H1 (cell line): ENCODE data around the gene TFAP2A. TPM values are rescaled to one million over a fixed set of nuclear protein-coding genes. Genes with fewer than 3 reads are reported as not detected.

Source experiments
- CTCF ChIA-PET: fragments of 300-600 bp; sonication (Branson Sonifier 250); formaldehyde crosslinking; loops from one replicate; lab custom pipeline; 2021; ENCODE audit not compliant: partially characterized antibody; lab: Charles Lee
- POLR2A ChIA-PET: fragments of 300-600 bp; sonication (Branson Sonifier 250); formaldehyde crosslinking; loops from one replicate; lab custom pipeline; 2021; ENCODE audit warnings: inconsistent platforms; ENCODE audit not compliant: partially characterized antibody; lab: Charles Lee
- DNase-seq, 2 experiments: peaks; one replicate each; pipeline versions ENCODE4 v3.0.0 to v3.0.0-alpha.2; 2010 to 2022; ENCODE audit warnings: low spot score in 2 of 2, low read depth in 1 of 2, mixed read lengths in 1 of 2
- FAIRE-seq: peaks from 2 replicates; lab custom pipeline; 2011; peaks lifted over from hg19 to GRCh38; lab: Jason Lieb, UNC
- H2AFZ ChIP-seq: 2 replicates; pipeline ENCODE4 v1.8.1; 2012; ENCODE audit warnings: low read length, inconsistent platforms
- H2AK5ac ChIP-seq: 2 replicates; pipeline ENCODE4 v1.6.1; 2013; ENCODE audit warnings: low read depth, low read length
- H2BK120ac ChIP-seq: replicated peaks from 2 replicates; pipeline ENCODE3; 2013; ENCODE audit warnings: low read depth, low read length, inconsistent platforms
- H2BK12ac ChIP-seq: 2 replicates; pipeline ENCODE4 v1.6.1; 2013; ENCODE audit warnings: low read depth, low read length
- H2BK15ac ChIP-seq: 2 replicates; pipeline ENCODE4 v1.6.1; 2013; ENCODE audit warnings: low read length
- H2BK20ac ChIP-seq: 2 replicates; pipeline ENCODE4 v1.6.1; 2013; ENCODE audit warnings: low read length
- H2BK5ac ChIP-seq: 2 replicates; pipeline ENCODE4 v1.6.1; 2013; ENCODE audit warnings: low read depth, low read length
- H3K14ac ChIP-seq: 2 replicates; pipeline ENCODE4 v1.6.1; 2013; ENCODE audit warnings: inconsistent platforms; ENCODE audit not compliant: insufficient read length
- H3K18ac ChIP-seq: 2 replicates; pipeline ENCODE4 v1.6.1; 2013; ENCODE audit warnings: low read length; ENCODE audit errors: extremely low read depth
- H3K23ac ChIP-seq: 2 replicates; pipeline ENCODE4 v1.6.1; 2013; ENCODE audit warnings: inconsistent platforms; ENCODE audit not compliant: insufficient read length
- H3K23me2 ChIP-seq: 2 replicates; pipeline ENCODE4 v1.6.1; 2013; ENCODE audit warnings: low read depth, low read length
- H3K27ac ChIP-seq: 2 replicates; pipeline ENCODE4 v1.6.1; 2011; ENCODE audit warnings: low read depth, low read length, inconsistent platforms
- H3K27me3 ChIP-seq, 4 experiments: replicated peaks in 1 of 4; 1 replicate in 1 of 4; 2 replicates in 3 of 4; pipeline versions ENCODE4 v1.6.1 to v1.8.1; 2011 to 2013; ENCODE audit warnings: low read length in 3 of 4, mild to moderate bottlenecking in 3 of 4, inconsistent platforms in 2 of 4, mixed read lengths in 2 of 4, moderate library complexity in 1 of 4; ENCODE audit not compliant: control insufficient read depth in 3 of 4, insufficient read depth in 3 of 4; ENCODE audit errors: extremely low read depth in 1 of 4
- H3K36me3 ChIP-seq, 4 experiments: 2 replicates each; pipeline versions ENCODE4 v1.6.1 to v1.8.1; 2011 to 2013; ENCODE audit warnings: mild to moderate bottlenecking in 4 of 4, low read length in 3 of 4, moderate library complexity in 2 of 4, control low read depth in 1 of 4, inconsistent platforms in 1 of 4; ENCODE audit not compliant: insufficient read depth in 4 of 4, control insufficient read depth in 2 of 4
- H3K4ac ChIP-seq: replicated peaks from 2 replicates; pipeline ENCODE3; 2013; ENCODE audit warnings: low read length, low read depth, mixed read lengths, inconsistent platforms; ENCODE audit not compliant: insufficient read length
- H3K4me1 ChIP-seq, 4 experiments: replicated peaks in 1 of 4; 1 replicate in 1 of 4; 2 replicates in 3 of 4; pipeline versions ENCODE4 v1.6.1 to v1.8.1; 2011 to 2013; ENCODE audit warnings: low read length in 3 of 4, inconsistent platforms in 2 of 4, mixed read lengths in 1 of 4; ENCODE audit not compliant: insufficient read depth in 4 of 4, control insufficient read depth in 3 of 4
- H3K4me2 ChIP-seq, 2 experiments: 2 replicates each; pipeline versions ENCODE4 v1.6.1 to v1.8.1; 2011 to 2013; ENCODE audit warnings: low read depth in 2 of 2, low read length in 2 of 2, control low read depth in 1 of 2, inconsistent platforms in 1 of 2, mild to moderate bottlenecking in 1 of 2; ENCODE audit not compliant: insufficient read depth in 1 of 2
- H3K4me3 ChIP-seq, 4 experiments: fragments of 200-600, 300-600 bp in 1 of 4; sonication (generic), shearing (Covaris generic), sonication (Bioruptor Twin) in 1 of 4; 2 replicates each; pipeline versions ENCODE4 v1.5.1 to v1.8.1; 2011 to 2016; ENCODE audit warnings: low read length in 4 of 4, low read depth in 3 of 4, control low read depth in 2 of 4, inconsistent platforms in 2 of 4, mild to moderate bottlenecking in 2 of 4, mixed read lengths in 1 of 4, moderate library complexity in 1 of 4; ENCODE audit not compliant: insufficient read depth in 2 of 4; ENCODE audit errors: extremely low read depth in 1 of 4
- H3K56ac ChIP-seq: replicated peaks from 2 replicates; pipeline ENCODE3; 2013; ENCODE audit warnings: low read depth, mild to moderate bottlenecking, mixed read lengths, low read length, inconsistent platforms; ENCODE audit not compliant: insufficient read length
- H3K79me1 ChIP-seq: 2 replicates; pipeline ENCODE4 v1.6.1; 2013; ENCODE audit warnings: low read depth, low read length, control low read depth
- H3K79me2 ChIP-seq, 2 experiments: 2 replicates each; pipeline versions ENCODE4 v1.6.1 to v1.8.1; 2012 to 2013; ENCODE audit warnings: low read length in 2 of 2, mild to moderate bottlenecking in 2 of 2, inconsistent platforms in 1 of 2; ENCODE audit not compliant: insufficient read depth in 2 of 2, control insufficient read depth in 1 of 2
- H3K9ac ChIP-seq, 4 experiments: replicated peaks in 1 of 4; 1 replicate in 1 of 4; 2 replicates in 3 of 4; pipeline versions ENCODE4 v1.6.1 to v1.8.1; 2011 to 2013; ENCODE audit warnings: low read depth in 3 of 4, low read length in 3 of 4, control low read depth in 2 of 4, mild to moderate bottlenecking in 2 of 4, moderate library complexity in 2 of 4, inconsistent platforms in 1 of 4; ENCODE audit errors: extremely low read depth in 1 of 4
- H3K9me3 ChIP-seq, 2 experiments: 2 replicates each; pipeline versions ENCODE4 v1.6.1 to v1.8.1; 2012 to 2013; ENCODE audit warnings: mild to moderate bottlenecking in 2 of 2, moderate library complexity in 2 of 2, control low read depth in 1 of 2, inconsistent platforms in 1 of 2, low read depth in 1 of 2, low read length in 1 of 2, mixed read lengths in 1 of 2; ENCODE audit not compliant: insufficient read depth in 2 of 2
- H4K20me1 ChIP-seq, 2 experiments: replicated peaks in 1 of 2; 2 replicates each; pipeline versions ENCODE3 to v1.8.1; 2011 to 2013; ENCODE audit warnings: inconsistent platforms in 2 of 2, low read length in 2 of 2, mild to moderate bottlenecking in 1 of 2; ENCODE audit not compliant: insufficient read depth in 2 of 2, control insufficient read depth in 1 of 2
- H4K5ac ChIP-seq: 2 replicates; pipeline ENCODE4 v1.6.1; 2013; ENCODE audit warnings: low read length, low read depth, mixed read lengths, inconsistent platforms; ENCODE audit not compliant: insufficient read length
- H4K8ac ChIP-seq: 2 replicates; pipeline ENCODE4 v1.8.0; 2013; ENCODE audit warnings: mild to moderate bottlenecking, moderate library complexity, low read length, inconsistent platforms; ENCODE audit not compliant: insufficient read depth; ENCODE audit errors: extremely low read depth
- H4K91ac ChIP-seq: replicated peaks from 2 replicates; pipeline ENCODE3; 2013; ENCODE audit warnings: low read length, mixed read lengths, inconsistent platforms; ENCODE audit not compliant: insufficient read length
- BCL11A ChIP-seq, 2 experiments: IDR thresholded peaks; one replicate each; pipeline ENCODE4 v1.6.1; 2011; ENCODE audit warnings: low read depth in 2 of 2, low read length in 2 of 2, mild to moderate bottlenecking in 2 of 2
- CBX8 ChIP-seq: fragments of 300-800, 300-1000 bp; sonication (generic); IDR thresholded peaks from 2 replicates; pipeline ENCODE4 v1.7.1; 2016; ENCODE audit warnings: low read depth, low read length, borderline replicate concordance
- CHD1 ChIP-seq: IDR thresholded peaks from 2 replicates; pipeline ENCODE4 v1.6.1; 2012; ENCODE audit warnings: low read depth, low read length, improper control_type of control experiment
- CTBP2 ChIP-seq: IDR thresholded peaks from 2 replicates; pipeline ENCODE4 v1.7.0; 2011; ENCODE audit warnings: borderline replicate concordance, mild to moderate bottlenecking, moderate library complexity, mixed read lengths, low read length; ENCODE audit not compliant: insufficient read depth, insufficient read length
- EP300 ChIP-seq, 2 experiments: IDR thresholded peaks; 1 replicate in 1 of 2; 2 replicates in 1 of 2; pipeline ENCODE4 v1.6.1; 2011 to 2012; ENCODE audit warnings: low read depth in 2 of 2, low read length in 2 of 2, mild to moderate bottlenecking in 2 of 2, borderline replicate concordance in 1 of 2, inconsistent platforms in 1 of 2, moderate library complexity in 1 of 2
- EZH2 ChIP-seq: fragments of 200-600 bp; sonication (generic); IDR thresholded peaks from 2 replicates; pipeline ENCODE4 v1.7.1; 2012; ENCODE audit warnings: low read depth, mild to moderate bottlenecking, moderate library complexity, low read length, inconsistent platforms; ENCODE audit not compliant: severe bottlenecking
- JUND ChIP-seq: IDR thresholded peaks from 2 replicates; pipeline ENCODE4 v1.6.1; 2011; ENCODE audit warnings: mild to moderate bottlenecking, improper control_type of control experiment, low read length
- KDM5A ChIP-seq: fragments of 200-600 bp; IDR thresholded peaks from 2 replicates; pipeline ENCODE4 v1.7.1; 2012; ENCODE audit warnings: mild to moderate bottlenecking, low read length, inconsistent platforms, mixed read lengths
- POLR2A ChIP-seq, 2 experiments: IDR thresholded peaks; 1 replicate in 1 of 2; 2 replicates in 1 of 2; pipeline ENCODE4 v1.6.1; 2011; ENCODE audit warnings: low read depth in 2 of 2, low read length in 2 of 2, mild to moderate bottlenecking in 2 of 2; ENCODE audit errors: control extremely low read depth in 1 of 2
- RAD21 ChIP-seq, 2 experiments: IDR thresholded peaks in 1 of 2; conservative IDR thresholded peaks in 1 of 2; 2 replicates each; pipeline ENCODE4 v1.6.1; 2011; ENCODE audit warnings: low read depth in 2 of 2, low read length in 2 of 2, improper control_type of control experiment in 1 of 2, inconsistent platforms in 1 of 2, mild to moderate bottlenecking in 1 of 2, moderate library complexity in 1 of 2
- SIRT6 ChIP-seq: IDR thresholded peaks from one replicate; pipeline ENCODE4 v1.7.1; 2012; ENCODE audit warnings: low read length, inconsistent platforms
- TAF1 ChIP-seq: IDR thresholded peaks from 2 replicates; pipeline ENCODE4 v1.6.1; 2011; ENCODE audit warnings: mild to moderate bottlenecking, low read depth, low read length
- TAF7 ChIP-seq: optimal IDR thresholded peaks from 2 replicates; pipeline ENCODE3; 2011; ENCODE audit warnings: low read depth, mild to moderate bottlenecking, inconsistent platforms, low read length, moderate library complexity, borderline replicate concordance
- YY1 ChIP-seq: IDR thresholded peaks from 2 replicates; pipeline ENCODE4 v1.6.1; 2011; ENCODE audit warnings: low read depth, mild to moderate bottlenecking, low read length
- ZNF274 ChIP-seq: IDR thresholded peaks from 2 replicates; pipeline ENCODE4 v1.7.0; 2012; ENCODE audit warnings: low read length, borderline replicate concordance; ENCODE audit errors: extremely low read depth
- WGBS, 2 experiments: shearing (Covaris generic) in 1 of 2; methylation state at CpG; one replicate each; pipeline versions ENCODE4 v1.1.6 to v1.1.7; 2013 to 2015; ENCODE audit warnings: low lambda C conversion rate in 2 of 2, mixed read lengths in 2 of 2, inconsistent platforms in 1 of 2, low coverage in 1 of 2, missing lambda C conversion rate in 1 of 2; ENCODE audit not compliant: insufficient replicate concordance in 2 of 2, insufficient coverage in 1 of 2, insufficient read length in 1 of 2; ENCODE audit errors: extremely low coverage in 1 of 2, missing lambda C conversion rate in 1 of 2; 5-methylcytosine and 5-hydroxymethylcytosine counted together
- polyA plus RNA-seq, 7 experiments: library from polyadenylated mRNA; depleted of rRNA in 3 of 7; stranded (reverse) in 5 of 7; unstranded in 2 of 7; fragments of >200 nt in 5 of 7; fragments of 200-250 nt in 2 of 7; gene quantifications; 1 replicate in 5 of 7; 2 replicates in 1 of 7; 4 replicates in 1 of 7; pipeline versions ENCODE4 v1.2.1 to v1.2.3, GENCODE V29; 2011 to 2013; ENCODE audit warnings: missing spikeins in 2 of 7, mixed read lengths in 2 of 7
- total RNA-seq: library from RNA; stranded (reverse); fragmentation: NEBNext Ultra II Directional; extraction: Animal tissue kit (Norgen Biotek cat#: 25700); gene quantifications from 2 replicates; pipeline ENCODE4 v1.2.1, GENCODE V29; 2021

The TFAP2A gene
- total and polyA plus RNA-seq, 2 of the 8 experiments (the other 6 are each of a cell fraction or from before 2014, with no cell fraction given) = 0.23 TPM; not detected in 1

DNA sequence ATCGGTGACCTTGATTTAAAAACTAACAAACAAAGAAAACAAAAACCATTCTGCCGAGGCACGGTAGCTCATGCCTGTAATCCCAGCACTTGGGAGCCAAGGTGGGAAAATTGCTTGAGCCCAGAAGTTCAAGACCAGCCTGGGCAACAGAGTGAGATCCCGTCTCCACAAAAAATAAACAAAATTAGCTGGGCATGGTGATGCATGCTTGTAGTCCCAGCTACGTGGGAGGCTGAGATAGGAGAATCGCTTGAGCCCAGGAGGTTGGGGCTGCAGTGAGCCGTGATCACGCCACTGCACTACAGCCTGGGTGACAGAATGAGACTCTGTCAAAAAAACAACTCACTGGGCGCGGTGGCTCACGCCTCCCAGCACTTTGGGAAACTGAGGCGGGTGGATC lies 48.2 kb upstream of the TFAP2A start:
- POLR2A ChIA-PET = no interaction called here
- Histone ChIP-seq H3K27ac (no peak overlapping the region), H3K23ac (no peak overlapping the region), H3K9me3 (no peaks in the 10 kb centered on the region), H3K14ac (no peak overlapping the region), H3K9ac (no peak overlapping the region), H4K91ac (no peak overlapping the region), H3K4ac (no peak overlapping the region), H2BK15ac (no peak overlapping the region), H3K4me3 (no peak overlapping the region), H3K27me3 (no peaks in the 10 kb centered on the region), H4K5ac (no peak overlapping the region), H2BK5ac (no peak overlapping the region), H3K23me2 (no peaks in the 10 kb centered on the region; the same call in 1 of the 2 replicates), H3K36me3 (no peaks in the 10 kb centered on the region), H2AFZ (no peak overlapping the region), H3K4me1 (peaks cover 0 to 5% (median 4%) of the 10 kb centered on the region in 4 experiments; a peak in 5 of 7 replicates), H3K18ac (no peak overlapping the region), H3K56ac (no peak overlapping the region), H3K79me1 (no peaks in the 10 kb centered on the region), H4K20me1 (no peaks in the 10 kb centered on the region), H2BK120ac (no peak overlapping the region), H2BK20ac (no peak overlapping the region), H3K79me2 (no peaks in the 10 kb centered on the region), H2AK5ac (no peak overlapping the region), H3K4me2 (no peak overlapping the region), H2BK12ac (no peak overlapping the region), H4K8ac (no peak overlapping the region)
- FAIRE-seq (no peak), DNase-seq (no peak)
- CTCF ChIA-PET = interaction anchor here (0.6 to 4.2 kb wide), 4 partner anchors 11 to 207 kb away, joined by 3 to 22 read pairs (median 4); no protein-coding TSS in a partner anchor
- 92% methylated on average over 12 of the region's 12 CpGs; no CpG with 5 or more reads in 1 of the 2 experiments for WGBS, 2 experiments
- no peak for TF ChIP-seq CBX8
- no peak for TF ChIP-seq TAF1
- no peak for TF ChIP-seq EP300 (IDR thresholded peaks at IDR 0.05; ENCODE audit: borderline replicate concordance in 1 of 2, low read depth in 2 of 2, low read length in 2 of 2)
- TF ChIP-seq POLR2A (IDR thresholded peaks at IDR 0.05; ENCODE audit: control extremely low read depth in 1 of 2, low read depth in 2 of 2, low read length in 2 of 2) = no peak
- TF ChIP-seq JUND = no peak
- TF ChIP-seq CTBP2 = no peak
- no peak for TF ChIP-seq TAF7
- TF ChIP-seq CHD1 = no peak
- TF ChIP-seq BCL11A (IDR thresholded peaks at IDR 0.05; ENCODE audit: low read depth in 2 of 2, low read length in 2 of 2) = no peak
- TF ChIP-seq EZH2 = no peak
- no peak for TF ChIP-seq YY1
- TF ChIP-seq SIRT6 = no peak
- TF ChIP-seq RAD21 (IDR thresholded peaks at IDR 0.05 in 1 of 2, conservative IDR thresholded peaks at IDR 0.05 in 1 of 2; ENCODE audit: low read depth in 2 of 2, low read length in 2 of 2) = no peak
- TF ChIP-seq ZNF274 = no peak
- no peak for TF ChIP-seq KDM5A
